Jurkat, Clone E6-1 (cell line): ENCODE results near the gene SLC10A3. TPM values are rescaled to one million over a fixed set of nuclear protein-coding genes. Genes with fewer than 3 reads are reported as not detected.

Experiments used
- DNase-seq: peaks from one replicate; pipeline ENCODE4 v3.0.0-alpha.2; 2011; ENCODE audit warnings: low read depth, low spot score
- H3K4me3 ChIP-seq: 2 replicates; pipeline ENCODE4 v1.5.1; 2011; ENCODE audit warnings: mild to moderate bottlenecking, low read length, control low read depth, moderate library complexity
- polyA plus RNA-seq: library from polyadenylated mRNA; unstranded; fragments of >200 nt; gene quantifications from one replicate; pipeline ENCODE4 v1.2.1, GENCODE V29; 2012; ENCODE audit warnings: missing spikeins; ENCODE audit not compliant: insufficient read length, insufficient read depth

Gene SLC10A3, protein sequence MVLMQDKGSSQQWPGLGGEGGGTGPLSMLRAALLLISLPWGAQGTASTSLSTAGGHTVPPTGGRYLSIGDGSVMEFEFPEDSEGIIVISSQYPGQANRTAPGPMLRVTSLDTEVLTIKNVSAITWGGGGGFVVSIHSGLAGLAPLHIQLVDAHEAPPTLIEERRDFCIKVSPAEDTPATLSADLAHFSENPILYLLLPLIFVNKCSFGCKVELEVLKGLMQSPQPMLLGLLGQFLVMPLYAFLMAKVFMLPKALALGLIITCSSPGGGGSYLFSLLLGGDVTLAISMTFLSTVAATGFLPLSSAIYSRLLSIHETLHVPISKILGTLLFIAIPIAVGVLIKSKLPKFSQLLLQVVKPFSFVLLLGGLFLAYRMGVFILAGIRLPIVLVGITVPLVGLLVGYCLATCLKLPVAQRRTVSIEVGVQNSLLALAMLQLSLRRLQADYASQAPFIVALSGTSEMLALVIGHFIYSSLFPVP
- polyA plus RNA-seq, result 11.9 TPM

GRCh38 chrX:154490414-154491083 is at the start of gene SLC10A3:
SLC10A3 (minus strand) TSS chrX:154490629; CDS start chrX:154488940, 1,689 bp downstream.
- peak; percentile 89 for DNase-seq
- peak within 1 kb of the TSS; percentile 66 for H3K4me3 ChIP-seq

DNA sequence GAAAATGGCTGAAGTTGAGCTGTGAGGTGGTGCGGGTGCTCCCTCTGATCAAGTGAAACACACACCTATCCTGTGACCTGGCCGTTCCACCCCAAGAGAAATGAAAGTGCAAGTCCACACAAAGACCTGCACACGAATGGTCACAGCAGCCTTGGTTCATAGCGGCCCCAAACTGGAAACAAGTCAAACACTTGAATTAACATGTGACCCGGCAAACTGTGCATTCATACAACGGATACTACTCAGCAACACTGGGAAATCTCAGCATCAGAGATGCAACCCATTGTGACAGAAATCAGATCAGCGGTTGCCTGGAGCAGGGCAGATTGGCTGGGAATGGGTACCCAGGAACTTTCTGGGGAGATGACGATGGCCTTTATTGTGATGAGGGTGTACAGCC is 48.6 kb upstream of the SLC10A3 start:
- H3K4me3 ChIP-seq, result no peak overlapping the region
- DNase-seq, result no peak

DNA sequence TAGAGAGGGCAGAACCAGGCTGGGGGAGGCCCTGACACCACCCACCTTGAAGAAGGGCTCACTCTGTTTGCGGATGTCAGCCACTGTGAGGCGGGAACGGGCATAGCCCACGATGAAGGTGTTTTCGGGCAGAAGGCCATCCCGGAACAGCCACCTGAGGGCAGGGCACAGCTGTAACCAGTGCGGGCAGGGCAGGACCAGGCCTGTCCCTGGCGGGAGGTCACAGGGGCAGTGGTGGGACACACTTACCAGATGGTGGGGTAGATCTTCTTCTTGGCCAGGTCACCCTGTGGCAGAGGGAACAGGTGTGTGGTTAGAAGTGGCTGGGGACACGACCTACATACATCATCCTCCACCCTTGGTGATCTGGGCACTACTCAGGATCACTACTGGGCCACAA is 45.5 kb upstream of the SLC10A3 start:
- no peak overlapping the region for H3K4me3 ChIP-seq
- no peak for DNase-seq

- DNase-seq, result peak; percentile 59
- H3K4me3 ChIP-seq, result no peak overlapping the region
Measured at GRCh38 chrX:154534526-154535322, 44.3 kb upstream of the SLC10A3 start.

GRCh38 chrX:154532690-154533089 is 42.3 kb upstream of the SLC10A3 start:
- no peak for DNase-seq
- no peak overlapping the region for H3K4me3 ChIP-seq

DNA sequence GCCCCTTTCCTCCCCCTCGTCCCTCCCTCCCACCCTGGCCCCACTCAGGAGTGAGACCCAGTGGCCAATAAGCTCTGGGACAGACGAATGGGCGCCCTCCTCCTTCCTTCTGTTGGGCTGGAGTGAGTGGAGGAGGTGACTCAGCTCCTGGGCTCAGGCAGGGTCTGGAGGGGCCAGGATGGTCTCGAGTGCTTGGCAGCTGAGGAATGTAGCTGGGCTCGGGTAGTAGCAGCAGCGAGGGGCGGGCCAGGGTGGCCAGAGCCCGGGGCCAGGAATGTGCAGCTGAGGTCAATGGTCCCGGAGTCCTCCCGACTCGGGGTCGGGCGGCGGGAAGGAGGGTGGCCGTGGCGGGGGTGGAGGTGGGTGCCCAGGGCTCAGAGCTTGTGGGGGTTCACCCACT is 41.2 kb upstream of the SLC10A3 start:
- no peak overlapping the region for H3K4me3 ChIP-seq
- DNase-seq, result no peak

DNA sequence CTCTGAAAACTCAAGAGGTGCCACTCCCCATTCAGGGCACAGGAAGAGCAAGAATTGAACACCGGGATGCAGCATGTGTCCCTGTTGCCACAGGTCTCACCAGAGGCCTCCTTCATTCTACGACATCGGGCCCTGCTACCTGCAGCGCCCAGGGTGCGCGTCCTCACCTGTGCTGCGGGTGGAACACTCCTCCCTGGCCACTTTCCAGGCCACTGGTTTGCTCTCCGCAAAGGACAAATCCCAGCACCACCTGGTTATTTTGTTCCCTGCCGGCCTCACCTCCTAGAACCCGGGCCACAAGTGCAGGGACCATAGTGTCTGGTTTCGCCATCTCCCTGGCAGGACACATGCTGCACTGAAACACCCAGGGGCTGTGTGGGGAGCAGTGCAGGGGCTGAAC is 39.9 kb upstream of the SLC10A3 start:
- DNase-seq, result no peak
- H3K4me3 ChIP-seq, result no peak overlapping the region

DNA sequence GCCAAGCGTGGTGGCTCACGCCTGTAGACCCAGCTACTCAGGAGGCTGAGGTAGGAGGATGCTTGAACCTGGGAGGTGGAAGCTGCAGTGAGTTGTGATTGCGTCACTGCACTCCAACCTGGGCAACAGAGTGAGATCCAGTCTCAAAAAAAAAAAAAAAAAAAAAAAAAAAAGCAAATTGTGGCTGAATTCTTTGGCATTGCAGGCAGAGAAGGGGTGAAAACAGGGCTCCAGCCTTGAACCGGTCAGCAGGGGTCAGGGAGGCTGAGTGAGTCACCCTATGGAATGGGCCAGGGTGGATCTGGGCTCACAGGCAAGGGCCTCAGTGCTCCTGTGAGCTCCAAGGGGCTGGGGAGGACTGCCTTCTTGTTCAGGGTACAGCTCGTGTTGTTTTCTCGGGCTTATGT is 38.8 kb upstream of the SLC10A3 start:
- H3K4me3 ChIP-seq, result no peak overlapping the region
- DNase-seq, result no peak

DNA sequence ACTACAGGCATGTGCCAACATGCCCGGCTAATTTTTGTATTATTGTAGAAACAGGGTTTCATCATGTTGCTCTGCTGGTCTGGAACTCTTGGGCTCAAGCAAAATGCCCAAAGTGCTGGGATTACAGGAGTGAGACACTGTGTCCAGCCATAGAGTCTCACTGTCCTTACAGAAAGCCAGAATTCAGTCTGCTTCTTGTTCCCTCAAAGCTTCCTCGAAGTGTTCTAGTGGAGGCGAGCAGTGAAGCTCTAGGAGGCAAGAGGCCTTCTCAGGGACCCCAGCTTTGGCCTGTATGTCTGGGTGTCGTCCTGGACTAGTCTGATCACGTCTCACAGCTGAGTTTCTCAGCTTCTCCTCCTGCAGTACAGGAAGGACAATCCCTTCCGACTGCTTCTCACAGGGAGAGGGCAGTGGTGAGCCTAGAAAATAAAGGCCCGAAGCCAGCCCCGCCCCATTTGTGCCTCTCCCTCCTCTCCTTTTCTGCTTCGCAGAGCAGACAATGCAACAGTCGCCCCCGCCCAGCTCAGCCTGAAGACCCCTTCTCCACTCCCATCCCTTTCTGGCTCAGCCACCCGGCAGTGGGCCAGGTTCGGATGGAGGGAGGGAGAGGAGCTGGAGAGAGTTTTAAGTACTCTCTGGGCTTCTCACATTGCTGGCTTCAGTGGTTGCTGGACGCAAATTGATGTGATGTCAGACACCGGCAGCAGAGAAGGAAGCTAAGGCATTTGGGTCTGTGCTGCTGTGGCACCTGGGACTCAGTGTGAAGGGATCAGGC is 36.7 kb upstream of the SLC10A3 start:
- H3K4me3 ChIP-seq, result no peak overlapping the region

GRCh38 chrX:154525606-154526490 is 35.4 kb upstream of the SLC10A3 start:
- DNase-seq, result no peak

More for the DNA sequence above, 36.7 kb upstream of the SLC10A3 start:
- peak; percentile 37 for DNase-seq

GRCh38 chrX:154519389-154519788 is 29.0 kb upstream of the SLC10A3 start:
- no peak overlapping the region for H3K4me3 ChIP-seq
- DNase-seq, result no peak

More at GRCh38 chrX:154525606-154526490, 35.4 kb upstream of the SLC10A3 start:
- H3K4me3 ChIP-seq, result no peak overlapping the region

GRCh38 chrX:154517101-154517781 is 26.8 kb upstream of the SLC10A3 start:
- no peak overlapping the region for H3K4me3 ChIP-seq
- no peak for DNase-seq

GRCh38 chrX:154516656-154517100 is 26.2 kb upstream of the SLC10A3 start:
- DNase-seq, result no peak
- H3K4me3 ChIP-seq, result peak overlapping the region; percentile 54

DNA sequence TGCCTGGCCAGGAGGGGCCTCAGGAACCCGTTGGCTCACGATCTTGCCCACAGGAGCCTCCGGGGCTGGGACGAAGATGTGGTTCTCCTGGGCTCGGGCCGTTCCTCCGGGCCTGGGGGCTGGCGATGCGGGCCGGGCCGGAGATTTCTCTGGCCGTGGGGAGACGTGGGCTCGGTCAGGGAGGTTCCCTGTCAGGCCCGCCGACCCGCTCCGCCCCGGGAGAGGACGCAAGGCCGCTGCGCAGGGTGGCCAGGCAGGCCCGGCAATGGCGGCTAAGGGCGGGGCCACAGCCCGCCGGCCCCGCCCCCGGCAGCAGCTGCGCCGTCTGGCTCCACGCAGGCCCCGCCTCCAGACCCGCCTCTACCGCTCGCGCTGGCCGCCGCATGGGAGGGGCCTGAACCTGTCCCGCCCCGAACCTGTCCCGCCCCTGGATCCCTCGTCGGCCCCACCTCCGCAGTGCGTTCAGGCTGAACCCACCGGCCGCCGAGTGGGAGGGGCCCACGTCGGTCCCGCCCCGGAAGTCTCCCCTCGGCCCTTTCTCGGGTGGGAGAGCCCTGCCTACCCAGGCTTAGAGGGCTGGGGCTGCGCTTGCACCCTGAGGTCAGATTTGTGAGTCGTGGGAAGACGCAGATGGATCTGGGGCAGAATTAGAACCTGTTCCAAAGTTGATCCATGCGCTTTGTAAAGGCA is 25.7 kb upstream of the SLC10A3 start, which contains the start of gene FAM3A:
TSS of gene FAM3A (minus strand) at position 267 of the 690 bp plus-strand sequence. CDS start 460 bp downstream, outside the sequence.
- peak; percentile 73 for DNase-seq
- peak within 1 kb of the TSS; percentile 64 for H3K4me3 ChIP-seq

- DNase-seq, result no peak
- peak overlapping the region; percentile 64 for H3K4me3 ChIP-seq
Measured at GRCh38 chrX:154515090-154515965, 24.9 kb upstream of the SLC10A3 start.

DNA sequence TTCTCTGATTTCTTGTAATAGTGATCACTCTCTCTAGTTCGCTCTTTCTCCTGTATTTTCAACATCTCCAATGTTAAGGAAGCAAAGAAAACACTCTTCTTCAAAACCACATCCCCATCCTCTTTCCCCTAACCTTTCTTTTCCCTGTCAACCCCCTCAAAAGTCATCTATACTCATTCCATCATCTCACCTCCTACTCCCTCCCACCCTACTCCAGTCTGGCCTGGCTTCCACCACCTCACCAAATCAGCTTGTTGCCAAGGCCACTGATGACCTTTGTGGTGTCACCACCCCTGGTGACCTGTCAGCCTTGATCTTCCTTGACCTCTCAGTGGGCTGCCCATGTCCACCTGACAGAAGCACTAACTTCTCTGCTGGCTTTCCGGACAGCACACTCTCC is 23.3 kb upstream of the SLC10A3 start:
- no peak overlapping the region for H3K4me3 ChIP-seq
- no peak for DNase-seq
